K562 (cell line): ENCODE results near the gene GABARAP.

Experiments
- ARID3B ChIP-seq: fragments of 250-450 bp; sonication (Bioruptor Pico); IDR thresholded peaks from 2 replicates; pipeline ENCODE4 v1.4.0; 2020; ENCODE audit warnings: borderline replicate concordance
- BACH1 ChIP-seq: fragments of 200-800 bp; sonication (Bioruptor generic); IDR thresholded peaks from 2 replicates; pipeline ENCODE4 v1.6.1; 2016; ENCODE audit warnings: missing genetic modification characterization, missing compliant biosample characterization
- CCAR2 ChIP-seq: fragments of 200-400 bp; formaldehyde crosslinking; IDR thresholded peaks from 2 replicates; pipeline ENCODE4 v1.6.1; 2017; ENCODE audit warnings: mild to moderate bottlenecking, low read depth, low read length
- CEBPB ChIP-seq: fragments of 450-650 bp; IDR thresholded peaks from 2 replicates; pipeline ENCODE4 v1.6.1; 2016; ENCODE audit warnings: missing genetic modification characterization, missing compliant biosample characterization
- CTCF ChIP-seq, 3 experiments: IDR thresholded peaks in 2 of 3; conservative IDR thresholded peaks in 1 of 3; 2 replicates each; pipeline ENCODE4 v1.5.1; 2011 to 2012; ENCODE audit warnings: low read length in 3 of 3, mild to moderate bottlenecking in 3 of 3, control low read depth in 2 of 3, improper control_type of control experiment in 1 of 3, inconsistent platforms in 1 of 3, low read depth in 1 of 3, mixed read lengths in 1 of 3, moderate library complexity in 1 of 3; ENCODE audit not compliant: insufficient read depth in 2 of 3
- ERF ChIP-seq: fragments of 450-650 bp; formaldehyde crosslinking; IDR thresholded peaks from 2 replicates; pipeline ENCODE4 v1.4.0; 2020; ENCODE audit warnings: mild to moderate bottlenecking, mixed read lengths
- FOSL1 ChIP-seq: fragments of 200-800 bp; sonication (Bioruptor generic); conservative IDR thresholded peaks from 2 replicates; pipeline ENCODE4 v1.6.1; 2016; ENCODE audit warnings: missing genetic modification characterization, missing compliant biosample characterization
- GATA2 ChIP-seq: sonication (generic); formaldehyde crosslinking; IDR thresholded peaks from 2 replicates; pipeline ENCODE4 v1.4.0; 2020; ENCODE audit warnings: mild to moderate bottlenecking, missing genetic modification reagents
- POLR2A ChIP-seq: fragments of 450-650 bp; conservative IDR thresholded peaks from 2 replicates; pipeline ENCODE4 v1.6.1; 2016
- SAP30 ChIP-seq: fragments of 200-600 bp; sonication (generic); IDR thresholded peaks from 2 replicates; pipeline ENCODE4 v1.6.1; 2012; ENCODE audit warnings: borderline replicate concordance, low read depth, mild to moderate bottlenecking, moderate library complexity, low read length, control low read depth, inconsistent platforms; ENCODE audit not compliant: insufficient read depth, poor library complexity, severe bottlenecking
- TCF7 ChIP-seq: sonication (generic); IDR thresholded peaks from 2 replicates; pipeline ENCODE4 v1.6.1; 2016; ENCODE audit warnings: antibody characterized with exemption, borderline replicate concordance

GRCh38 chr17:7233701-7234082 lies 8.6 kb downstream of the GABARAP start:
- no peak for TF ChIP-seq SAP30
- no peak for TF ChIP-seq CTCF (IDR thresholded peaks at IDR 0.05 in 2 of 3, conservative IDR thresholded peaks at IDR 0.05 in 1 of 3; ENCODE audit: insufficient read depth in 2 of 3, low read depth in 1 of 3, low read length in 3 of 3)
- no peak for TF ChIP-seq FOSL1 (tag)
- no peak for TF ChIP-seq ARID3B (CRISPR knock-in tag)
- no peak for TF ChIP-seq CEBPB
- no peak for TF ChIP-seq CCAR2
- TF ChIP-seq GATA2 (CRISPR knock-in tag) = no peak
- no peak for TF ChIP-seq BACH1 (tag)
- no peak for TF ChIP-seq POLR2A
- TF ChIP-seq TCF7 = no peak
- no peak for TF ChIP-seq ERF
